GM12892 (cell line): Measurements from ENCODE around the gene WWC1.

ENCODE experiments used
- POLR2A ChIP-seq: IDR thresholded peaks from 2 replicates; pipeline ENCODE4 v1.6.1; 2011; ENCODE audit warnings: low read depth, low read length, control low read depth
- POLR2AphosphoS5 ChIP-seq: IDR thresholded peaks from 2 replicates; pipeline ENCODE4 v1.6.1; 2011; ENCODE audit warnings: low read depth, low read length, control low read depth
- TAF1 ChIP-seq: IDR thresholded peaks from 2 replicates; pipeline ENCODE4 v1.6.1; 2011; ENCODE audit warnings: low read depth, mild to moderate bottlenecking, control low read depth, low read length, borderline replicate concordance

DNA sequence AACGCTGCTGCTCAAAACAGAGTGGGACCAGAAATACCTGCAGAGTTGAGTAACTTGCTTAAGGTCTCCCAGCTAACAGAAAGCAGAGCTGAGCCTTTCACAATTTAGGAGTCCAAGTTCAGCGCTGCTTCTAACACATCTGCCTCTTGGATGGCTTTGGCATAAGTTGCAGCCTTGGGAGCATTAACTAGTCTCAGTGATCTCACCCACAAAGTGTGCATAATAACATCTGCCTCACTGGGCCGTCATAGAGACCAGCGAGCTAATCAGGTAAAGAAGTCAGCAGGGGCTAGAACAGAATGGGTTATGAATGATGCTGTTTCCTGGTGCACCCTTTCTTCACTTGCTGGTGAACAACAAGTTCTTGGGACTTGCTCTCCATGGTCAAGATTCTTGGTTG, 36.5 kb downstream of the WWC1 start:
- TF ChIP-seq TAF1 (no peak), POLR2AphosphoS5 (no peak), POLR2A (no peak)
